H9 (cell line): ENCODE data around the gene ZNF385B. TPM values are rescaled to one million over a fixed set of nuclear protein-coding genes. Genes with fewer than 3 reads are reported as not detected.

Experiments used
- DNase-seq: peaks from one replicate; pipeline ENCODE4 v3.0.0-alpha.2; 2017
- H2AFZ ChIP-seq: one replicate; pipeline ENCODE4 v1.6.1; 2013; ENCODE audit warnings: mild to moderate bottlenecking, low read length, control low read depth, moderate library complexity
- H2AK5ac ChIP-seq: 2 replicates; pipeline ENCODE4 v1.6.1; 2013; ENCODE audit warnings: low read length, control low read depth, mixed read lengths; ENCODE audit not compliant: insufficient read length
- H2BK120ac ChIP-seq: one replicate; pipeline ENCODE4 v1.6.1; 2013; ENCODE audit warnings: low read depth, mild to moderate bottlenecking, low read length, control low read depth, inconsistent platforms; ENCODE audit not compliant: poor library complexity, severe bottlenecking
- H2BK12ac ChIP-seq: 2 replicates; pipeline ENCODE4 v1.6.1; 2013; ENCODE audit warnings: low read length, control low read depth, mixed read lengths, low read depth; ENCODE audit not compliant: insufficient read length
- H2BK15ac ChIP-seq: 2 replicates; pipeline ENCODE4 v1.6.1; 2013; ENCODE audit warnings: low read depth, low read length, control low read depth
- H2BK20ac ChIP-seq: one replicate; pipeline ENCODE4 v1.6.1; 2013; ENCODE audit warnings: low read depth, mild to moderate bottlenecking, low read length, control low read depth, inconsistent platforms; ENCODE audit not compliant: poor library complexity, severe bottlenecking
- H2BK5ac ChIP-seq: 2 replicates; pipeline ENCODE4 v1.6.1; 2013; ENCODE audit warnings: low read length, control low read depth, mixed read lengths; ENCODE audit not compliant: insufficient read length
- H3K14ac ChIP-seq: 2 replicates; pipeline ENCODE4 v1.6.1; 2013; ENCODE audit warnings: low read length, control low read depth; ENCODE audit not compliant: insufficient read depth
- H3K18ac ChIP-seq: 2 replicates; pipeline ENCODE4 v1.6.1; 2013; ENCODE audit warnings: low read depth, mild to moderate bottlenecking, mixed read lengths, low read length, control low read depth; ENCODE audit not compliant: insufficient read length
- H3K23ac ChIP-seq: 2 replicates; pipeline ENCODE4 v1.6.1; 2013; ENCODE audit warnings: low read length, control low read depth, mixed read lengths, low read depth; ENCODE audit not compliant: insufficient read length
- H3K23me2 ChIP-seq: 2 replicates; pipeline ENCODE4 v1.6.1; 2013; ENCODE audit warnings: low read depth, mild to moderate bottlenecking, mixed read lengths, low read length, control low read depth; ENCODE audit not compliant: insufficient read length, poor library complexity, severe bottlenecking
- H3K27ac ChIP-seq: 2 replicates; pipeline ENCODE4 v1.5.1; 2013; ENCODE audit warnings: low read length, control low read depth, mixed read lengths, low read depth; ENCODE audit not compliant: insufficient read length
- H3K27me3 ChIP-seq: 2 replicates; pipeline ENCODE4 v1.6.1; 2013; ENCODE audit warnings: low read length, control low read depth, inconsistent platforms; ENCODE audit not compliant: insufficient read depth
- H3K4ac ChIP-seq: 2 replicates; pipeline ENCODE4 v1.6.1; 2013; ENCODE audit warnings: low read depth, mild to moderate bottlenecking, control low read depth, inconsistent platforms, low read length, moderate library complexity
- H3K4me1 ChIP-seq: 2 replicates; pipeline ENCODE4 v1.6.1; 2013; ENCODE audit warnings: low read length, control low read depth, inconsistent platforms; ENCODE audit not compliant: insufficient read depth
- H3K4me2 ChIP-seq: 2 replicates; pipeline ENCODE4 v1.6.1; 2013; ENCODE audit warnings: low read length, control low read depth, mixed read lengths; ENCODE audit not compliant: insufficient read length, insufficient read depth
- H3K56ac ChIP-seq: 2 replicates; pipeline ENCODE4 v1.6.1; 2013; ENCODE audit warnings: low read depth, mild to moderate bottlenecking, mixed read lengths, low read length, control low read depth; ENCODE audit not compliant: insufficient read length
- H3K79me1 ChIP-seq: 2 replicates; pipeline ENCODE4 v1.6.1; 2013; ENCODE audit warnings: low read depth, mild to moderate bottlenecking, moderate library complexity, low read length, control low read depth, inconsistent platforms; ENCODE audit not compliant: insufficient read depth, poor library complexity, severe bottlenecking
- H3K79me2 ChIP-seq: 2 replicates; pipeline ENCODE4 v1.6.1; 2013; ENCODE audit warnings: low read length, control low read depth, inconsistent platforms; ENCODE audit not compliant: insufficient read depth
- H3K9ac ChIP-seq: 2 replicates; pipeline ENCODE4 v1.6.1; 2013; ENCODE audit warnings: low read length, control low read depth, mixed read lengths; ENCODE audit not compliant: insufficient read length; ENCODE audit errors: extremely low read depth
- H3K9me3 ChIP-seq: one replicate; pipeline ENCODE4 v1.6.1; 2013; ENCODE audit warnings: low read depth, low read length, inconsistent platforms; ENCODE audit not compliant: control insufficient read depth
- H3T11ph ChIP-seq: one replicate; pipeline ENCODE4 v1.6.1; 2013; ENCODE audit warnings: mild to moderate bottlenecking, low read length, control low read depth, inconsistent platforms
- H4K20me1 ChIP-seq: one replicate; pipeline ENCODE4 v1.6.1; 2013; ENCODE audit not compliant: control insufficient read depth, insufficient read length, insufficient read depth
- H4K5ac ChIP-seq: 2 replicates; pipeline ENCODE4 v1.6.1; 2013; ENCODE audit warnings: low read depth, mild to moderate bottlenecking, mixed read lengths, low read length, control low read depth; ENCODE audit not compliant: insufficient read length
- H4K8ac ChIP-seq: replicated peaks from 2 replicates; pipeline ENCODE4 v1.6.1; 2013; ENCODE audit warnings: low read length, control low read depth, mixed read lengths, low read depth; ENCODE audit not compliant: insufficient read length
- H4K91ac ChIP-seq: 2 replicates; pipeline ENCODE4 v1.6.1; 2013; ENCODE audit warnings: low read depth, mild to moderate bottlenecking, moderate library complexity, mixed read lengths, low read length, control low read depth; ENCODE audit not compliant: insufficient read length
- H3K27ac Mint-ChIP-seq, 3 experiments: 2 replicates in 2 of 3; 3 replicates in 1 of 3; pipeline ENCODE4 v1.8.0; 2020 to 2021; ENCODE audit warnings: mixed read lengths in 3 of 3, mild to moderate bottlenecking in 1 of 3, moderate library complexity in 1 of 3
- H3K27me3 Mint-ChIP-seq: 2 replicates; pipeline ENCODE4 v1.8.0; 2021; ENCODE audit warnings: low read depth, mild to moderate bottlenecking, moderate library complexity, mixed read lengths
- H3K36me3 Mint-ChIP-seq, 3 experiments: 2 replicates in 2 of 3; 3 replicates in 1 of 3; pipeline ENCODE4 v1.8.0; 2020 to 2021; ENCODE audit warnings: low read depth in 3 of 3, mixed read lengths in 3 of 3; ENCODE audit not compliant: insufficient read depth in 1 of 3
- H3K4me1 Mint-ChIP-seq, 2 experiments: 2 replicates each; pipeline ENCODE4 v1.8.0; 2020; ENCODE audit warnings: mixed read lengths in 2 of 2
- H3K4me3 Mint-ChIP-seq, 2 experiments: 2 replicates in 1 of 2; 3 replicates in 1 of 2; pipeline ENCODE4 v1.8.0; 2020 to 2021; ENCODE audit warnings: mild to moderate bottlenecking in 2 of 2, mixed read lengths in 2 of 2, moderate library complexity in 1 of 2
- H3K9me3 Mint-ChIP-seq, 2 experiments: 2 replicates in 1 of 2; 3 replicates in 1 of 2; pipeline ENCODE4 v1.8.0; 2020; ENCODE audit warnings: mild to moderate bottlenecking in 2 of 2, mixed read lengths in 2 of 2, moderate library complexity in 1 of 2
- WGBS: extraction: QIAGEN DNeasy Blood & Tissue Kit; methylation state at CpG from one replicate; pipeline ENCODE4 v1.1.7; 2013; ENCODE audit warnings: missing lambda C conversion rate, low lambda C conversion rate, mixed read lengths; ENCODE audit not compliant: insufficient read length; ENCODE audit errors: extremely low coverage; 5-methylcytosine and 5-hydroxymethylcytosine counted together
- total RNA-seq: library from RNA; stranded (reverse); gene quantifications from 2 replicates; pipeline ENCODE4 v1.2.1, GENCODE V29; 2021
- TF ChIP-seq, protein P1 (sequence below): fragments of 200-600 bp; sonication (generic); conservative IDR thresholded peaks from 3 replicates; pipeline ENCODE4 v1.8.0; 2021; ENCODE audit warnings: antibody characterized with exemption, mild to moderate bottlenecking

Gene ZNF385B
- total RNA-seq, 1 experiment from 2014 or later = 2.1 TPM

DNA sequence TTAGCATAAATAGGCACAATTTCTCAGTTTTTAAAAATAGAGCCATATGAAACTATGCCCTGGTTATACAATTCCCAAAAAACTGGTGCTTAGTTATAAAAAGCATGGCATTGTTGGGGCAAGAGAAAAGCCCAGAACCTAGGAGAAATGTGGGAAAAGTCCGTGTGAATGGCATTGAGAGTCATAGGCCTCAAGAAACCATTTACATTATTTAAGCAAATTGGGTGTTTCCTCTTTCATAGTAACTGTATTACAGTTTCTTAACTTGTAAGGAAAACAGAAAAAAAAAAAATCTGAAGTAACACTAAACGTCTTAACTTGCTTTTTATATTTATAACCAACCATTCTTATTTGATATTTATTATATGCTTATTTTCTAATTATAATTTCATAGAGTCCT is 425.8 kb downstream of the ZNF385B start:
- Histone ChIP-seq H3K79me2 (no peaks in the 10 kb centered on the region), H2BK12ac (no peak overlapping the region), H3K18ac (no peak overlapping the region), H3K27me3 (no peaks in the 10 kb centered on the region), H3T11ph (no peak overlapping the region), H2BK20ac (no peak overlapping the region), H4K91ac (no peak overlapping the region), H4K20me1 (no peaks in the 10 kb centered on the region), H2AK5ac (no peak overlapping the region), H3K56ac (no peak overlapping the region), H3K9me3 (no peaks in the 10 kb centered on the region), H3K4ac (no peak overlapping the region), H2BK15ac (no peak overlapping the region), H2AFZ (no peak overlapping the region), H3K4me1 (no peaks in the 10 kb centered on the region), H3K9ac (no peak overlapping the region), H2BK5ac (no peak overlapping the region), H3K79me1 (no peaks in the 10 kb centered on the region), H3K23me2 (no peaks in the 10 kb centered on the region), H3K23ac (no peak overlapping the region), H3K27ac (no peak overlapping the region), H4K5ac (no peak overlapping the region), H2BK120ac (no peak overlapping the region), H4K8ac (no peak overlapping the region), H3K4me2 (no peak overlapping the region), H3K14ac (no peak overlapping the region)
- no peak for DNase-seq
- H3K4me3 Mint-ChIP-seq = no peak overlapping the region
- H3K27ac Mint-ChIP-seq = no peak overlapping the region
- no peaks in the 10 kb centered on the region for H3K9me3 Mint-ChIP-seq
- H3K27me3 Mint-ChIP-seq = no peaks in the 10 kb centered on the region
- TF ChIP-seq, protein P1, sequence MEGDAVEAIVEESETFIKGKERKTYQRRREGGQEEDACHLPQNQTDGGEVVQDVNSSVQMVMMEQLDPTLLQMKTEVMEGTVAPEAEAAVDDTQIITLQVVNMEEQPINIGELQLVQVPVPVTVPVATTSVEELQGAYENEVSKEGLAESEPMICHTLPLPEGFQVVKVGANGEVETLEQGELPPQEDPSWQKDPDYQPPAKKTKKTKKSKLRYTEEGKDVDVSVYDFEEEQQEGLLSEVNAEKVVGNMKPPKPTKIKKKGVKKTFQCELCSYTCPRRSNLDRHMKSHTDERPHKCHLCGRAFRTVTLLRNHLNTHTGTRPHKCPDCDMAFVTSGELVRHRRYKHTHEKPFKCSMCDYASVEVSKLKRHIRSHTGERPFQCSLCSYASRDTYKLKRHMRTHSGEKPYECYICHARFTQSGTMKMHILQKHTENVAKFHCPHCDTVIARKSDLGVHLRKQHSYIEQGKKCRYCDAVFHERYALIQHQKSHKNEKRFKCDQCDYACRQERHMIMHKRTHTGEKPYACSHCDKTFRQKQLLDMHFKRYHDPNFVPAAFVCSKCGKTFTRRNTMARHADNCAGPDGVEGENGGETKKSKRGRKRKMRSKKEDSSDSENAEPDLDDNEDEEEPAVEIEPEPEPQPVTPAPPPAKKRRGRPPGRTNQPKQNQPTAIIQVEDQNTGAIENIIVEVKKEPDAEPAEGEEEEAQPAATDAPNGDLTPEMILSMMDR = no peak
- H3K36me3 Mint-ChIP-seq = no peaks in the 10 kb centered on the region
- H3K4me1 Mint-ChIP-seq = peaks cover 16 to 17% of the 10 kb centered on the region in 2 experiments
- whole genome bisulfite sequencing = no CpG with 5 or more reads among the region's 2 CpGs
